ENCODE data around the gene APOBEC3H.
"Not testable (repeated sequence)": the region's sequence is repeated elsewhere in the genome, so short reads cannot be mapped to it uniquely, and the experiment has no call there.

GRCh38 chr22:39061951-39062350, 35.1 kb upstream of the APOBEC3H start:
- not testable (repeated sequence) for TF ChIP-seq CTCF (IDR thresholded peaks at IDR 0.05; ENCODE audit: insufficient read depth, low read length, poor library complexity, severe bottlenecking); EZH2phosphoT487 (conservative IDR thresholded peaks at IDR 0.05; ENCODE audit: low read length)

Measured in SU-DHL-6 (cell line).